Keratinocyte (primary cell): Measurements from ENCODE around the gene KAT2B. TPM values are rescaled to one million over a fixed set of nuclear protein-coding genes. Genes with fewer than 3 reads are reported as not detected.

Experiments
- DNase-seq: peaks from one replicate; pipeline ENCODE4 v3.0.0-alpha.2; 2011; ENCODE audit warnings: low read depth, missing footprints, low spot score
- FAIRE-seq: peaks from 2 replicates; lab custom pipeline; 2011; peaks lifted over from hg19 to GRCh38; lab: Jason Lieb, UNC
- H2AFZ ChIP-seq: 2 replicates; pipeline ENCODE4 v1.6.0; 2012; ENCODE audit warnings: low read length, control low read depth, inconsistent platforms; ENCODE audit not compliant: control insufficient read depth
- H3K27ac ChIP-seq: 2 replicates; pipeline ENCODE4 v1.5.1; 2011; ENCODE audit warnings: low read length; ENCODE audit not compliant: control insufficient read depth, insufficient read depth
- H3K27me3 ChIP-seq: 3 replicates; pipeline ENCODE4 v1.6.0; 2011; ENCODE audit warnings: low read length; ENCODE audit not compliant: control insufficient read depth, insufficient read depth; ENCODE audit errors: extremely low read depth
- H3K36me3 ChIP-seq, 2 experiments: 2 replicates in 1 of 2; 3 replicates in 1 of 2; pipeline ENCODE4 v1.5.1; 2011; ENCODE audit warnings: low read length in 2 of 2, mild to moderate bottlenecking in 1 of 2; ENCODE audit not compliant: control insufficient read depth in 2 of 2, insufficient read depth in 2 of 2; ENCODE audit errors: extremely low read depth in 1 of 2
- H3K4me1 ChIP-seq: 3 replicates; pipeline ENCODE4 v1.5.1; 2011; ENCODE audit warnings: low read length; ENCODE audit not compliant: control insufficient read depth, insufficient read depth; ENCODE audit errors: extremely low read depth
- H3K4me2 ChIP-seq: 3 replicates; pipeline ENCODE4 v1.6.0; 2011; ENCODE audit warnings: low read depth, low read length; ENCODE audit not compliant: control insufficient read depth, insufficient read depth; ENCODE audit errors: extremely low read depth
- H3K4me3 ChIP-seq, 3 experiments: fragments of 200-600 bp in 1 of 3; sonication (generic) in 1 of 3; 2 replicates in 2 of 3; 3 replicates in 1 of 3; pipeline ENCODE4 v1.5.1; 2011 to 2016; ENCODE audit warnings: low read length in 3 of 3, mild to moderate bottlenecking in 3 of 3, control low read depth in 2 of 3, inconsistent platforms in 1 of 3, low read depth in 1 of 3, mixed read lengths in 1 of 3, mixed run types in 1 of 3, moderate library complexity in 1 of 3; ENCODE audit not compliant: control insufficient read depth in 2 of 3, insufficient read depth in 2 of 3; ENCODE audit errors: extremely low read depth in 1 of 3
- H3K79me2 ChIP-seq: 2 replicates; pipeline ENCODE4 v1.6.0; 2012; ENCODE audit warnings: low read length; ENCODE audit not compliant: control insufficient read depth, insufficient read depth
- H3K9ac ChIP-seq: 3 replicates; pipeline ENCODE4 v1.6.0; 2011; ENCODE audit warnings: low read length; ENCODE audit not compliant: control insufficient read depth, insufficient read depth; ENCODE audit errors: extremely low read depth
- H3K9me1 ChIP-seq: 3 replicates; pipeline ENCODE4 v1.6.0; 2011; ENCODE audit warnings: low read length; ENCODE audit not compliant: control insufficient read depth, insufficient read depth; ENCODE audit errors: extremely low read depth
- H3K9me3 ChIP-seq: 2 replicates; pipeline ENCODE4 v1.5.1; 2012; ENCODE audit warnings: low read depth, low read length; ENCODE audit not compliant: control insufficient read depth
- H4K20me1 ChIP-seq: 3 replicates; pipeline ENCODE4 v1.6.0; 2011; ENCODE audit warnings: low read length; ENCODE audit not compliant: control insufficient read depth, insufficient read depth; ENCODE audit errors: extremely low read depth
- CTCF ChIP-seq, 3 experiments: IDR thresholded peaks in 1 of 3; conservative IDR thresholded peaks in 1 of 3; optimal IDR thresholded peaks in 1 of 3; 2 replicates in 2 of 3; 3 replicates in 1 of 3; pipeline versions ENCODE3 to v1.5.1; 2011; ENCODE audit warnings: low read length in 3 of 3, mild to moderate bottlenecking in 3 of 3, moderate library complexity in 2 of 3, control low read depth in 1 of 3, inconsistent platforms in 1 of 3; ENCODE audit not compliant: insufficient read depth in 2 of 3; ENCODE audit errors: extremely low read depth in 1 of 3
- EZH2 ChIP-seq: IDR thresholded peaks from one replicate; pipeline ENCODE4 v1.6.1; 2012; ENCODE audit warnings: inconsistent platforms, mild to moderate bottlenecking, low read length, moderate library complexity
- dilution Hi-C: fragments of 300-500 bp; cut with MboI; formaldehyde crosslinking; loops from one replicate; pipeline ENCODE4 v1.7.0; 2020; ENCODE audit warnings: low sequenced_read_pairs; ENCODE audit not compliant: extremely low pct_ligation_motif_present
- polyA plus RNA-seq, 5 experiments: library from polyadenylated mRNA; depleted of rRNA in 3 of 5; stranded (reverse) in 3 of 5; stranded (forward) in 1 of 5; unstranded in 1 of 5; fragments of >200 nt; gene quantifications; 1 replicate in 1 of 5; 2 replicates in 3 of 5; 3 replicates in 1 of 5; pipeline versions ENCODE4 v1.2.1 to v1.2.3, GENCODE V29; 2011 to 2012; ENCODE audit warnings: missing spikeins in 2 of 5, low read depth in 1 of 5, low replicate concordance in 1 of 5

Gene KAT2B
- polyA plus RNA-seq, 1 donor (not counting 4 experiments of a cell fraction or from before 2014, with no cell fraction given), result 4.6 TPM

GRCh38 chr3:20041197-20041780 lies 1.0 kb downstream of the KAT2B start:
- no peak overlapping the region for H3K27ac ChIP-seq
- peak overlapping the region; percentile 91 for H3K4me2 ChIP-seq
- H4K20me1 ChIP-seq, result no peaks in the 10 kb centered on the region
- TF ChIP-seq EZH2 (no peak), CTCF (optimal IDR thresholded peaks at IDR 0.05 in 1 of 3, IDR thresholded peaks at IDR 0.05 in 1 of 3, conservative IDR thresholded peaks at IDR 0.05 in 1 of 3; ENCODE audit: extremely low read depth in 1 of 3, insufficient read depth in 2 of 3, low read length in 3 of 3) (no peak)
- no peaks in the 10 kb centered on the region for H3K9me1 ChIP-seq
- no peaks in the 10 kb centered on the region for H3K79me2 ChIP-seq
- dilution Hi-C loops, result no loop called here
- no peaks in the 10 kb centered on the region for H3K27me3 ChIP-seq
- FAIRE-seq, result no peak
- H3K4me1 ChIP-seq, result peaks cover 8% of the 10 kb centered on the region
- no peaks in the 10 kb centered on the region for H3K9me3 ChIP-seq
- H3K36me3 ChIP-seq, result no peaks in the 10 kb centered on the region
- no peak for DNase-seq
- H2AFZ ChIP-seq, result peak overlapping the region; percentile 87
- H3K9ac ChIP-seq, result peak overlapping the region; percentile 45
- H3K4me3 ChIP-seq, result peak overlapping the region; percentile 59 to 77 (median 72)

DNA sequence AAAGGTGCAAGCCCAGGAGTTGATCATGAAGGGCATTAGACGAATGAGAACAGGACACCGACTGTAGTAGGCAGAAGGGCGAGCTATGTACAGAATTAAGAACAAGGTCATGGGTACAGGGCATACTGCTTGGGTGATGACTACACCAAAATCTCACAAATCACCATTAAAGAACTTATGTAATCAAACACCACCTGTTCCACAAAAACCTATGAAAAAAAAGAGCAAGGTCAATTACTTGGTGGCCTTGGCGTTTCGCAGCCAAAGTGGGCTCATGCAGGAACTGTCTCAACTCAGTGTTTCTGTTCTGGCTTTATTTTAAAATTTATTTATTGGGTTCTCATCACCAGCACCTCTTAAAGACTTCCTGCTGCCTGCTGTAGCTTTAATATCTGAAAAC lies 2.1 kb downstream of the KAT2B start:
- Histone ChIP-seq H3K36me3 (no peaks in the 10 kb centered on the region), H3K9ac (no peak overlapping the region), H3K4me1 (peaks cover 8% of the 10 kb centered on the region), H3K9me3 (no peaks in the 10 kb centered on the region), H4K20me1 (no peaks in the 10 kb centered on the region), H3K79me2 (no peaks in the 10 kb centered on the region), H3K27ac (no peak overlapping the region), H3K4me3 (no peak overlapping the region), H2AFZ (no peak overlapping the region), H3K9me1 (no peaks in the 10 kb centered on the region), H3K27me3 (no peaks in the 10 kb centered on the region), H3K4me2 (no peak overlapping the region)
- dilution Hi-C loops, result no loop called here
- DNase-seq, result no peak
- TF ChIP-seq CTCF (optimal IDR thresholded peaks at IDR 0.05 in 1 of 3, IDR thresholded peaks at IDR 0.05 in 1 of 3, conservative IDR thresholded peaks at IDR 0.05 in 1 of 3; ENCODE audit: extremely low read depth in 1 of 3, insufficient read depth in 2 of 3, low read length in 3 of 3), result no peak
- no peak for TF ChIP-seq EZH2
- no peak for FAIRE-seq
